Bone marrow (tissue), 2 donors: ENCODE results near the gene POMGNT2.

Experiments
- DNase-seq, 2 donors: peaks; one replicate each; lab custom pipeline; 2025; lab: John Stamatoyannopoulos, UW

Gene POMGNT2

DNA sequence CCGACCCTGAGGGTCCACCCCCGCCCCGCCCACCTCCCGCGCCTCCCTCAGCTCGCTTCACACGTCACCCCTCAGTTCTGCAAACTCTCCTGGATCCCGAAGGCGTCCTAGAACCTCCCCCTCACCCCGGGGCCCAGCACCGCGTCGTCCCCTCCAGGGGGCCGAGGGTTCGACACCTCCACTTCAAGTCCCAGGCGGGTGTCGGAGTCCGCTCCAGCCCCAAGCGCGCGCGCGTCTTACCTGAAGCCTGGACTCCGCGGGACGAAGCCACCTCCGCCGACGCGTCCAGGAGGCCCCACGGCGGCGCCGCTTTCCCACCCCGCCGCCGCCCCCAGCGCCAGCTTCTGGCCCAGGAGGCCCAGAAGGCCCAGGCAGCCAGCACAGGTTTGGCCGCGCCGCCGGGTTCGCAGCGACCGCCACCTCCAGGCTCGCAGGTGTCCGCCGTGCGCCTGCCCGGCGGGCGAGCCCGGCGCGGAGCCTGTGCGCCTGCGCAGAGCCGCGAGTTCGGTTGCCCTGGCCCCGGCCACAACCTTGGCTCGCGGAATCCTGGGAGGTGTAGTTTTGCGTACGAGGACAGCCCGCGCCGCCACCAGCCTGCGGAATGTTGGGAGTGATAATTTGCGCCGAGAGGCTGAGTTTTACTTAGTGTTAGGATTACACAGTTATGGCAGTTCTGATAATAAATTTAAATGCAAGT is at the start of gene POMGNT2:
TSS of gene POMGNT2 (minus strand) at position 484 of the 697 bp plus-strand sequence. CDS start 24,648 bp downstream, outside the sequence.
- DNase-seq, result peak; percentile 3 to 67

DNA sequence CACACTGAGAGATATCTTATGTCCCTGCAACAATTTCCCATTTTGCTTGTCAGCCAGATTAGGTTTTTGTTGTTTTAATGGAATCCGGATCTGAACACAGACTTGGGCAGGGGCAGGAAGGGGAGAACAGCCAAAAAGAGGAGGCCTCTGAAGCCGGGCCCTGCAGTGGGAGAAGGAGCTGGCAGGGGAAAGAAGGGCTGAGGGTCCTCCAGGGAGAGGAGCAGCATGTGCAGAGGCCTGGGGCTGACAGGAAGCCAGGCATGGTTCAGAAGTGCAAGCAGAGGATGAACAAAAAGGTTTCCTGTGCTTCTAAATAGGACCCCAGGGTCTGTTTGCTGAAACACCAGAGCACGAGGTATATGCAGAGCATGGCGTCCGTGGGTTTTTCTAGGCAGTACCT is 49.1 kb upstream of the POMGNT2 start:
- no peak for DNase-seq

DNA sequence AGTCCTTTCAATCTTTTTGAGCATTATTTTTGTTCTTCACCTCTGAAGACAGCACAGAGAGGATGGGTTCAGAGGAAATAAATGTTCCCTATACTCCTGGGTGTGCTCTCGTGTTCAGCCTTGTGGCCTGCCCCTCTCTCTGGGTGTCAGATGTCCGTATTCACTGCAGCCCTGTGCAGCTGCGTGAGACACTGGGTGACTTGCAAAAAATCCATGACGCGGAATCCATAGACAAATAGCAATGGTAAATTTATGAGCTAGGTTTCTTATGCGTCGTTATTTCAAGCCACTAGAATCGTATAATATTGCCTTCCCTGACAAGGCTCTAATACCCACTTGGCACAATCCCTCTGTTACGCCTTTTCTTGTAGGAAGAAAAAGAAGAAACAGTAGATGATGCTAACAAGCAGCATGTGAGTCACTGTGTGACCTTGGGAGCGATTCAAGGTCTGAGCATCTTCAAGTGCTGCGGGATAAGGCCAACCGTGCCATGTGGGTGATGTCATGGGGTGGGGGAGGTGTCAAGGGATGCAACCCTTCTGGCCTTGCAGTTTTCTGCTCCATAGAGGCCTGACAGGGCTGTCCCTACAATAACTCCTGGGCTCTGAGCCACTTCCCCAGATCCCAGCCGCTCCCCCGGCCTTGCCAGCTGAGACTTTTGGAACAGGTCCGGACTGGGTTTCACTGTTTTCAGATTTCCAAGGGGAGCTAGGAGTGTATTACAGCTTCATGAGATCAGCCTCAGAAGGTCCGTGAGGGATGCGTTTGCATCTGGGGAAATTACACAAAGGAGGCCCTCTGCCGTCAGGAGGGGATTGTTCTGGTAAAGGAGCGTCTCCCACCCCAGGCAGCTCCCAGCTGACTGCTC is 47.6 kb upstream of the POMGNT2 start:
- peak in 1 of 2 donors; percentile 12 for DNase-seq

DNA sequence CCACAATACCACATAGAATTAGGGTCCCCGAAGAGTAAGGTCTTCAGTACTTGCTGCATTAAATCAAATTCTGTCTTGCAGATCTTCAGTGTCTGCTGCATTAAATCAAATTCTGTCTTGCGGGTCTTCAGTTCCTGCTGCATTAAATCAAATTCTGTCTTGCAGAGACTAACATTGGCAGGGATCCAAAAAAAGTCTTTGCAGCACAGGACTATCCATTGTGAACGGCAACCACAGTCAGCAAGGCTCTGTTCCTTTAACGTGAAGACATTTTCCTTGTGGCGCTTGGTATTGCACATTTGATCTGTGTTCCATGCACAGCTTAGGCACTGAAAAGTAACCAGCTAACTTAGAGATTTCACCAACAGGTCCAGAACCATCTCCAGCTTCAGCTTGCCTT is 46.8 kb upstream of the POMGNT2 start:
- no peak for DNase-seq

DNA sequence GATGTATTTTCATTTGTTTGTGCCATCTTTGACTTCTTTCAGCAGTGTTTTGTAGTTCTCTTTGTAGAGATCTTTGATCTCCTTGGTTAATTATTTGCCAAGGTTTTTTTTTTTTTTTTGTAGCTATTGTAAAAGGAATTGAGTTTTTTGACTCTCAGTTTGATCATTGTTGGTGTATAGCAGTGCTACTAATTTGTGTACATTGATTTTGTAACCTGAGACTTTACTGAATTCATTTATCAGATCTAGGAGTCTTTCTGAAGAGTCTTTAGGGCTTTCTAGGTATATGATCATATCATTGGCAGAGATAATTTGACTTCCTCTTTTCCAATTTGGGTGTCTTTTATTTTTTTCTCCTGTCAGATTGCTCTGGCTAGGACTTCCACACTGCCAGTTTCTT is 42.2 kb upstream of the POMGNT2 start:
- DNase-seq, result no peak

DNA sequence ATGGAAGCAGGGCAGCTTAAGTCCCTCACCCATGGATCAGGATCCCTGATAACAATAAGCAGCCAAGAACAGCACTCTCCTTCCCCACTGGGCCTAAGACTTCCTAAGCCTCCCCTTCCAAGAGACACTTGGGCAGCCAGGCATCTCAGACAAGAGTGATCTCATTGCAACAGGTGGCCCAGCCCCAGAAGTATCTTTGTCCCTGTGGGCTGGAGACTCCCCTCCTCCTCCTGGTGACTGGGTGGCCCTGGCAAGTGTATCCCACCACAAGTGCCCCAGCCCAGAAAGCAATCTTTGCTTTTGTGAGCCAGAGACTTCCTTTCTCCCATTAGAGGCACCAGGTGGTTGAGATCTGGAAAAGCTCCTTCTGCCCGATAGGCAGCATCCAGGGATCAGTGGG is 40.7 kb upstream of the POMGNT2 start:
- DNase-seq, result no peak

DNA sequence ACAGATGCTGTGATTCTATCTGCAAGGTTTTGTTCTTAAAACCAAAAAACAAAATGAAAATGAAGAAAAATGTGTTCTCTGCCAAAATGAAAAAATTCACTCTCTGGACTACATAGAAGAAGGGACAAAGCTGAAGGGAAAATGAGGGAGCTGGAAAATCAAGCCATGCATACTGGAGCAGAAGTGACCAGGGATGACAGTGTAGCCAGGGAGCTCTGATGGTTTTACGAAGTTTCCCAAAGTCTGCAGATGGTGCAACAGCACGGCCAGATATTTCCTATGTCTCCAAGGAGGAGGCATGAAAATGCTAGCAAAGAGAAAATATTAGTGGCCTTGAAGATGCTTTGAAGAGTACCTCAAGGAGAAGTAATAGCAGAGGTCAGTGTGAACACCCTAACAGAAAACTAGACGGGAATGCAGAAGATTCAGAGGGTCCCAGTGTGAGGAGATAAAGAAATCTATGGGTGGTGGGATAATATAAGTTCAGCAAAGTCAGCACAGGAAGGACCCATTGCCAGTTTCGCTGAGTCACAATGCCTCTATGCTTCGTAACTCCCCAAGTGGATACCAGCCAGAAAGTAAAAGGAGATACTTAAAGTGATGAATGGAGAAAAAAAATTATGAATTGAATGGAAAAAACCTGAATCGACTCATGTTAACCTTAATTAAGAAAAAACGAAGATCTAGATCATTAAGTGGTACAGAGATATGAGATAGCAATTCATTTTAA is 39.0 kb upstream of the POMGNT2 start:
- peak in 1 of 2 donors; percentile 43 for DNase-seq

DNA sequence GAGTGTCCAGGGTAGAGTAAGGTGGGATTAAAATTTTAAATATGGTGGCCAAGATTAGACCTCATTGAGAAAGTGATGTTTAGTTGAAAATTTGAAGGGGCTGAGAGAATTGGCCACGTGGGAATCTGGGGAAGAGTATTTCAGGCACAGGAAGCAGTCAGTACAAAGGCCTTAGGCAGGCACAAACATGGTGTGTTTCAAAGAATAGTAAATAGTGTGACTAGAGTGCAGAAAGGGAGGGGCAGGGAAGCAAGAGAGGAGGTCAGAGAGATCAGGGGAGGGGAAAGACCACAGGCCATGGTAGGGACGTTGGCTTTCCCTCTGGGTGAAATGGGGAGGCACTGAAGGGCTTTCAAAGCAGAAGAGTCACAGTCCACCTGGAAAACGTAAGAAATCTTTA is 36.6 kb upstream of the POMGNT2 start:
- DNase-seq, result no peak

DNA sequence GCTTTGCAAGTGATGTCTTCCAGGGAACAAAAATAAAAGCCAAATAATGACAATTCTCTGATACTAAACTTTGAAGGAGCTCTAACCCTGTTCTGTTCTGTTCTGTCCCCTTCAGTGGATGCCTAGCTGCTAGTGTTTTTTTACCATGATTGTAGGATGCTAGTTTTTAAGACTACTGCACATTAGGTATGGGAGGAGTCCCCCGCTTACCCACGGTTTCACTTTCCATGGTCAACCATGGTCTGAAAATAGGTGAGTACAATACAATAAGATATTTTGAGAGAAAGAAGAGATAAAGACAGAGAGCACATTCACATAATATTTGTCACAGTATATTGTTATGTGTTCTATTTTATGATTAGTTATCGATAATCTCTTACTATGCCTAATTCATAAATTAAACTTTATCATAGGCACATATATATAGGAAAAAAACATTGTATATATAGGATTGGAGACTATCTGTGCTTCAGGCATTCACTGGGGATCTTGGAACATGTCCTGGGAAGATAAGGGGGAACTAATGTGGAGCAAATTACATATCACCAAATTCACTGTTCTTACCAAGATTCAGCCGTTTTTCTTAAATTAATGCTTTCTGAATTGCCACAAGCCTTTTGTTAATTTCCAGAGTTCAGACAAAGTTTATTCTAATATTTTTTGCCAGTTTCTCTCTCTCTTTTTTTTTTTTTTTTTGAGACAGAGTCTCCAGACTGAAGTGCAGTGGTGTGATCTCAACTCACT is 32.8 kb upstream of the POMGNT2 start:
- DNase-seq, result no peak

DNA sequence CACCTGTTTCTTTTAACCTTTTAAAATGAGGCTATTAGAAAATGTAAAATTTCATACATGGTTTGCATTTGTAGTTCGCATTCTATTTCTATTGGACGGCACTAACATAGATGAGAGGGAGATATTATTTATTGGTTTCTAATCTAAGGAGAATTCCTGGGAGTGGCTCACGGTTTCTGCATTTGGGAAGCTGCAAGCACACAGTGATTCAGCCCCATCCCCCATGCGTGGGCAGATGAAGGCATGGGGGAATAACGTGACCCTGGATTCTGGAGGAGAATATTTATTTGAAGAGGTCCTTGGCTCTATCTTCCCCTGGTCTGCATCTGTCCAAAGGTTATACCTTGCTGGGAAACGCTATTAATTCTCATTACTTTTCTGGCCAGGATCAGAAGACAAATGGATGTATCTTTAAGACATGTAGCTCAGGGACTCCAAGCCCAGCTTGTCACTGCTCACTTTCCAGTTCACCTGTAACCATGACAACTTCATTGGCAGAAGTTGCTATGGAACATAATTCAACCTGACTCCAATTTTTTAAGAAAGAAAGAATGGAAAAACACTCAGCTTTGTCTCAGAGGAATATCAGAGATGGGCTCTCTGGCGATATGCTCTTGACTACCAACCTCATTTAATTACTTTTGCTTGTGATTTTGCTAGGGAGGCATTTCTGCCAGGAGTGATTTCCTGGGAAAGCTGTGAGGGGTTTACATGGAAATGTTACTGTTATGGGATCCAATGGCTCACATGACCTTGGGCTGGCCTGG is 27.2 kb upstream of the POMGNT2 start:
- DNase-seq, result no peak

DNA sequence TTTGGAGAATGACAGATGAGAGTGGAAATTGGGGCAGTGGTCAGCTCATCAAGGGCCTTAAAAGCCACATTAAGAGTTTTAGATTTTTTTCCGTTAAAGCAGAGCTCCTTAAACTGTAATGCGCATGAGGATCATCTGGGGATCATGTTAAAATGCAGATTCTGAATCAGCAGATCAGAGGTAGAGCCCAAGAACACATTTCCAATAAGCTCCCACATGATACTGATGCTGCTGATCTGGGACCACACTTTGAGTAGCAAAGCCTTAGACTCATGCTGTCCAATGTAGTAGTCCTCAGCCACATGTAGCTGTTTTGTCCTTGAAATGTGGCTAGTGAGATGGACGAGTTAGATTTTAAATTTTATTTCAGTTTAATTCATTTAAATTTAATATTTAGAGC is 26.3 kb upstream of the POMGNT2 start:
- DNase-seq, result no peak

DNA sequence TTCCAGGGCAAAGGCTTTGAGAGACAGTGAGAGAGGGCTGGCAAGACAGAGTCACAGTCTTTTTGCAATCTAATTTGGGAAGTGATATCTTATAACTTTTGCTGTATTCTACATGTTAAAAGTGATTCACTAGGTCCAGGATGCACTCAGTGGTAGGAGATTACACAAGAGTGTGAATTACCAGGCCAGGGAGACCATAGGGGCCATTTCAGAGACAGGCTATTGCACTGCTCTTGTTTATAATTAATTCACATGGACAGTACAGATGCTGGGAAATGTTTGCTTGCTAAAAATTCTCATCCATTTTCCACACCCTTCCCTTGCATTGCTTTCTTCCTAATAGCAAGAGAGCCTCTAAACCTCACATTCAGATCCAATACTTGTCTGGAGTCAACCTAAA is 22.6 kb upstream of the POMGNT2 start:
- DNase-seq, result no peak

DNA sequence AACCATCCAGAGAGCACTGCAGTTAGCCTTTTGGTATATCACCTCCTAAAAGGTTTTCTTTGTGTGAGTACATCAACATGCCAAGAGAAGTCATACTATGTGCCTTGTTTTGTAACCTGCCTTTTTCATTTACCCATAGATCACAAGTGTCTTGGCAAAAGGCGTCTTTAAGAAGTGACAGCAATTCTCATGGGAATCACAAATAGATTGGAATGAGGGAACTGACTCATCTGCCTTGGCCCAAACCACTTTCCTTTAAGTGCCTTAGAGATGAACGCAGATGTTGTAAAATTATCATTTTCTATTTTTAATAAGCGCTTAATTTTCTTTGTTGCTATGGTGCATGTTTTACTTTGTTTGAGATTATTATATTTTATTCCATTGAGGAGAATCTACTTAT is 20.7 kb upstream of the POMGNT2 start:
- DNase-seq, result no peak

DNA sequence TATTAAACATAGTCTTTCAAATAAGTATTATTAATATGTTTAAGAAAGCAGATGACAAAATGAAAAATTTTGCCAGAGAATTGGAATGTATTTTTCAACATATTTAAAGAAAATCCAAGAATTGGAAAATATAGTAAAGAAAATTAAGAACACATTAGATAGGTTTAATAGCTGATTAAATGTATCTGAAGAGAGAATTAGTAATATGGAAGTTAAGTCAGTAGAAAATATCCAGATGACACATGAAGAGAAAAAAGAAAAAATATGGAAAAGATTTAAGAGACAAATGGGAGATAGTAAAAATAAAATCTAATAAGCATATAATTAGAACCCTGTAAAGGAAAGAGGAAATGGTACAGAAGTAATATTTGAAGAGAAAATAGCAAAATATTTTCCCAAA is 18.0 kb upstream of the POMGNT2 start:
- DNase-seq, result no peak

DNA sequence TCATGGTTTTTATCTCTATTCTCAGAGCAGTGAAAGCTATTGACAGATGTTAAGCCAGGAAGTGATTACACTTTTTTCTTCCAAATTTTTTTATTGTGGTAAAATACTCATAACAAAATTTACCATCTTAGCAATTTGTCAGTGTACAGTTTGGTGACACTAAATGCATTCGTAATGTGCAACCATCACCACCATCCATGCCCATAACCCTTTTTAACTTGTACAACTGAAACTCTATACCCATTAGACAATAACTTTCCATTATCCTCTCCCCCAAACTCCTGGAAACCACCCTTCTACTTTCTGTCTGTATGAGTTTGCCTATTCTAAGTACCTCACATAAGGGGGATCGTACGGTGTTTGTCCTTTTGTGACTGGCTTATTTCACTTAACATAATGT is 15.1 kb upstream of the POMGNT2 start:
- no peak for DNase-seq

DNA sequence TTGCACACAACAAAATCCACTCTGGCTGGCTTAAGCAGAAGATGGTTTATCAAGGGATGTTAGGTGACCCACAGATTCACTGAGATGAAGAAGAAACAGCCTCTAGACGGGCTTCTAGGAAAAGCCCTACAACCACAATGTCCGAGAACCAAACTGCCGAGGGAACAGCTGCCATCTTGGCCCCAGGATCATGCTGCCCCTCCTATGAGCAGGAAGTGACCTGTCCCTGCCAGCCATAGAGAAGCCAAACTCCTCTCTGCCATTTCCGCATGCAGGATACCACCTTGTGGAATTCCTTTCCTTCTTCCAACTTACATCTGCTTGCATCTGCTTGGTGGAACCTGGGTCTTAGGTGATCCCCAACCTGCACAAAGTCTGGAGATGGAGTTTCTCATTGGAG is 11.4 kb upstream of the POMGNT2 start:
- DNase-seq, result no peak

DNA sequence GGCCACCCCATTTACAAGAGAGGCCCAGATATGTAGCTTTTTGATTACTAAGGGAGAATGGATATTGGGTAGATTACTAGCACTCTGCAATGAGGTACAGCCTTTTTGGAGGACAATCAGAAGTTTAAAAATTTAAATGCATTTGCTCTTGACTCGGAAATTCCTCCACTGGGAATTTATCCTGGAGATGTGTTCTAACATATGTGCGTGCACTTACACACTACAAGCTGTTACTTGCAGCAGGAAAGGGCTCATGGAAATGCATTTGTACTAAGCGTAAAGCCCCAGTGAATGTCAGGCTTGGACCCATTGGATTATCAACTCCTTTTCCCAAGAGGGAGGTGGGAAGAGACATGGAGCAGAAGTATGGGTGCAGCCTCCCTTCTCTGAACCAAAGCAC is 7.8 kb upstream of the POMGNT2 start:
- DNase-seq, result no peak

DNA sequence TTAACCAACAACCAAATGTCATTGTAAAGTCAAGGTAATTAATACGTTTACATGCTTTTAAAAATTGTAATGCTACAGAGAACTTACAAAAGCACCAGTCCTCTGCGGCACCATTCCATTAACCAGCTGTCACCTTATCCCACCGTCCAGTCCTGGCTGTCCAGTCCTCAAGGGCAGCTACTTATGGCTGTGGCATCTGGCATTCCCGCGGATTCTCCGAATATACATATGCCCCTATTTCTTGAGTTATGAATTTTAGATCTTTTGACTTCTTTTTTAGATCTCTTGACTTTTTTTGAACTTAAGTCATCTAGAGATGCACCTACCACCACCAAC is 382 bp upstream of the POMGNT2 start:
- DNase-seq, result no peak

DNA sequence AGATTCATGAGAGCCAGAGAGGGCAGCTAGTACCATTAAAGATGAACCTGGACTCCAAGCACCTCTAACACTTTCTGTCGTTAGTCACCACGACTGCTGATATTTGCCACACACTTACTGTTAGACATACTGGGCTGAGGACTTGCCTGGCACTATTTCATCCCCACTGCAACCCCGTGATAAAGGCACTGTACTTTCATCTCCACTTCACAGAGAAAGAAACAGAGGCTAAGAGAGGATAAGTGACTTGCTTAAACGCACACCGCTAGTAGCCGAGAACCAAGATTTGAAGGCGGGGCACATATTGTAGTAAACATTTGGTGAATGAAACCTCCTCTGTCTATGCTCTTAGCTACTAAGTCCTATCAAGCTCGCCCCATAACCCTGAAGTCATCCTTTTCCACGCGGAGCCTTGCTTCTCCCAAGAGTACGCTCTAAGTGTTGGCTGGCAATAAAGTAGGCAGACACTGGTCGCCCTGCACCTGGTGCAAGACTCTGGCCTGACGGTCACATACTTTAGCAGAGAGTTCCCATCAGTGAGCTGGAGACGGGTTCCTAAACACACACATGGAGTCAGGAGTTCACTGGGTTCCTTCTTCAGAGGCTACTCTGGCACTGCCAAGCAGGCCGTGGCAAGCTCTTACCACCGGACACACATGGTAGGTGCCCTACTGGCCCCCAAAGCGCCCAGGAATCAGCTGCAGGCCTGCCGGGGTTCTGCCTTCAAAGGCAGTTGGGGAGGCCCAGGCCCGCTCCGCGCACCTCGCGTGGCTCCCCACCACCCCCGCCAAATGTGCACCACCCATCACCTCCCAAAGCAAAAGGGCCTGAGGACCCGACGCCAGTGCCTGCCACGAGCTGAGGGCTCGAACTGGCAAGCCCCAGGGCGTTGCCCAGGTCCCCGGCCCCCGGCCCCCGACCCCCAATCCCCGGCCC is 951 bp downstream of the POMGNT2 start:
- DNase-seq, result no peak

DNA sequence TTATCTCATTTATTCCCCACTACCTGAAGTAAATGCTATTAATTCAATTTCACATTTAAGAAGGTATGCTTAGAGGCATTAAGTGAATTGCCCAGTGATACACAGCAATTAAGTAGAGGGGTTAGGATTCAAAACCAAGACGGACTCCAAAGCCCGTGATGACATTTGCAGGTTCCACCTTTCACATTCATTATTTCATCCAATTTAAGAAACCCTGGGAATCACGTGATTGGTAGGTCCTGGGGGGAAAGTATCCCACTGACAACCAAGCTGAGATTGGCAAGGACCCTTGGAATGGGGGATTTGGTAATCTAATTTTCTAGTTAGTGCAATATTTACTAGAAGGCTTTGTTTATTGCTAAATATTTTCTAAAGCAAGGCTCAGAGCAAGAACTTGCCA is 1.8 kb downstream of the POMGNT2 start:
- no peak for DNase-seq
